Globus pallidus (tissue), 1 donor: ENCODE measurements around the gene STUM.

Source experiments
- DNase-seq: peaks from one replicate; pipeline ENCODE4 v3.0.0-alpha.2; 2015; ENCODE audit warnings: low spot score

The STUM gene

DNA sequence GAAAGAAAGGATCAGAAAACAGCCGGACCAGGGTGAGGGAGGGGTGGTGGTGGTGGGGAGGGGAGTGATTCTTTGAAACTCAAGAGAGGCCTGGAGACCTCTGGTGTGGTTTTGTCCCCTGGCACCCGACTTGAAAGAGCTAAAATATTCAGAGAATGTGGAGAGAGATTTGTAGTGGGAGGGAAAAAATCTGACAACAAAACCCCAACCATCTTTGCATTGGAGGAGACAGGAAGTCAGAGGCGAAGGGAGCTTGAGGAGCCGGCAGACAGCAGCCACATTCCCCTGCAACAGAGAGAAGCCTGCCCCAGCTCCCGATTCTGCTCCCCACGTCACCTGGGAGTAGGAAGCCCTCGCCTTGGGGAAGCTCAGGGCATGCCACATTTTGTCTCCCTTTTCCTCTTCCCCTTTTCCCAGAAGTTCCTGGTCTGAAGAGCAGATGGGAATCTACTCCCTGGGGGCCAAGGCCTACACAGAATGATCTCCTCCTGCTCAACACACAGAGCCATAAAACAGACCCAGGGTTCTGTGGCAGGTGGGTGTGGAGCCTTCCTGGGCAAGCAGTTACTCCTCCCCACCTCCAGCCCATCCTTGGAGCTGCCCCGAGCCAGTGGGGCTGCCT is 105.6 kb downstream of the STUM start:
- DNase-seq, result no peak

DNA sequence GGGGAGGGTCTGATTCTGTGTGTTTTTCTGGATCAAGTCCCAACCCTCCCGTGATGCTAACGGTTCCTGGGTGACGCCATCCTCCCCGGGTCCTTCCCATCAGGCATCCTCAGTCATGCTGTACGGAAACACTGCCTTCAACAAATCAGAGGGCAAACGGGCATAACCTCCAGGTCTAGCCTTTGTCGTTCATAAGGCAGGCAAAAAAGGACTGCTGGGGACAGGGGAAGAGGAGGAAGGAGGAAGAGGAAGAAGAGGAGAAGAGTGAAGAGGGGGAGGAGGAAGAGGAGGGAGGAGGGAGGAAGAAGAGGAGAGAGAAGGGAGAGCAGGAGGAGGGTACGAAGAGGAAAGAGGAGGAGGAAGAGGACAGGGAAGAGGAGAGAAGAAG is 106.1 kb downstream of the STUM start:
- no peak for DNase-seq

DNA sequence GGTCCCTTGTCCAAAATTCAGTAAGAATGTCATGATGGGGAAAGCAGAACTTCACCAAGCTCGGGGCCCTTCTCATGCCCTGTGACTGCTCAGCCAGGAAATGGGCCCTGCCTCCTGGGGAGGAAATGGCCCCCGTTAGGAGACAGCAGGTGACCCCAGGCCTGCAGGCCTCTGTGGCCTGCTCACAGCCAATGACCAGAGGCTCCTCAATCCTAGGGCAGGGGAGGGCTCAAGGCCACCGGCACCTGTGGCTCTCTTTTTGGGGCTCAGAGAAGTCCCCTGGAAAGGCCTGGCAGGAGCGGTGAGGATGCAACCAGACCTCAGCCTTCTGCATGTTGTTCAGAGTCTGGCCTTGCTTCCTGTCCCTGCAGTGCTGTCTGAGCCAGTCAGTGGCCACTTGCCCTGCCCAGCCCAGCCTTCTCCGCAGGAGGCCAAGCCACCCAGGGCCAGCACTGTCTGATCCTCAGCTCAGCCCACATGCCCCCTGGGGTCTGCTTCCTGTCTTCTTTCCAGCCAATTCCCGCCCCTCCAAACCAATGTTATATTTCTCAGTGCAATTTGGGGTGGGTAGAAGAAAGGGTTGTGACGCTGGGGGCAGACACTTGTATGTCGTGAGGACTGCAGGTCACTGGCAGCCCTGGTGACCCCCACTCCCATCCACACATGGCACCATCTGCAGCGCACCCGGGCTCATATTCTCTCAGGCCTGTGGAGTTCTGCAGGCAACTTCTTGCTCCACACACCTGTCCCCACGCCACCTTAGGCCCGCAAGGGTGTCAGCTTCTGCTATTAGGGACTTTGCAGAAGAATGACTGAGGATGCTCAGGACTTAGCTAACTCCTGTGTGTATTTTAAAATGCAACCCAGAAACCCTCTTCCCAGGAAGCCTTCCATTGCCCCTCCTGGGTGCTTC is 106.9 kb downstream of the STUM start:
- DNase-seq, result no peak

DNA sequence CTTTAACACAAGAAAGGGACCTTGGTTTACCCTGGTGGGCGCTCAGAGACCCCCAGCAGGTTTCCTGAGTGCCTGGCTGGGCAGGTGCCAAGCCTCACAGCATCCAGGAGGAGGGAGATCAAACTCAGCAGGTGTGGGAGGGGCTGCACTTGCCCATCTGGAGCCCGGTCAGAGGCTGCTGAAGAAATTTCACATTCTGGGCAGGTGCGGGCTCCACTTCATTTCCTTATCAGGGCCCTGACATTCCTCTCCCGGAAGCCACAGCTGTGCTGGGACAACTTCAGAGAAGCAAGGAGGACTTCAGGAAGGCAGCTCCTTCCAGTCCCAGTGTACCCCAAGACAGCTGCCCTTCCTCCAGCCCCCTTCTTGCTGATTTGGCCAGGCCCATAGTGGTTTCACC is 107.6 kb downstream of the STUM start:
- no peak for DNase-seq

DNA sequence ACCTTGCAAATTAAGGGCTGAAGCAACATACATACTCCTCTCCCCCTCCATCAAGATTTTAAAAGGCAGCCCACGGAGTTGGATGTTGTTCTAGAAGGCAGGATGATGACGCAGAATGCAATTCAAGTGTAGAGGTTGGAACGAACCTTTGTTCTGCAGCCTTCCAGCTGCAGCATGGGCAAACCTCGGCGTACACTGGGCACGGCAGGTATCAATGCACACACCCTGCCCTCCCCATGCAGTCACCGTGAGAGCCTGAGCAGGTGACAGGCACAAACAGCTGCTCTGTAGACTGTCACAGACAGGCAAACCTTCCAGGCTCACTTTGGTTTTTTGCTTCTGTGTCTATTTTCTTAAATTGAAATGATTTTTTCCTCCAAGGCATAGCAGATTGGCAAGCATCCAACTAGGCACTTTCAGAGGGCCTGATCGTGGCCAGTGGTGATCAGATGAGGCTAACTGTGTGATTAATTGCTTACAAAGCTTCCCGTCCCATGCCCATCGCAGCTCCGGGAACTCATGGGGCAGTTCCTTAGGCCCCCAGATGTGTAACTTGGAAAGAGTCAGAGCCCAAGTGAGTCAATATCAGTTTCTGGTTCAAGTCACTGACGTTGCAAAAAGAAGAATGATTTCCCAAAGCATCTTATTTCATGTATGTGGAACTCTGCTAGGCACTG is 108.2 kb downstream of the STUM start:
- DNase-seq, result no peak

DNA sequence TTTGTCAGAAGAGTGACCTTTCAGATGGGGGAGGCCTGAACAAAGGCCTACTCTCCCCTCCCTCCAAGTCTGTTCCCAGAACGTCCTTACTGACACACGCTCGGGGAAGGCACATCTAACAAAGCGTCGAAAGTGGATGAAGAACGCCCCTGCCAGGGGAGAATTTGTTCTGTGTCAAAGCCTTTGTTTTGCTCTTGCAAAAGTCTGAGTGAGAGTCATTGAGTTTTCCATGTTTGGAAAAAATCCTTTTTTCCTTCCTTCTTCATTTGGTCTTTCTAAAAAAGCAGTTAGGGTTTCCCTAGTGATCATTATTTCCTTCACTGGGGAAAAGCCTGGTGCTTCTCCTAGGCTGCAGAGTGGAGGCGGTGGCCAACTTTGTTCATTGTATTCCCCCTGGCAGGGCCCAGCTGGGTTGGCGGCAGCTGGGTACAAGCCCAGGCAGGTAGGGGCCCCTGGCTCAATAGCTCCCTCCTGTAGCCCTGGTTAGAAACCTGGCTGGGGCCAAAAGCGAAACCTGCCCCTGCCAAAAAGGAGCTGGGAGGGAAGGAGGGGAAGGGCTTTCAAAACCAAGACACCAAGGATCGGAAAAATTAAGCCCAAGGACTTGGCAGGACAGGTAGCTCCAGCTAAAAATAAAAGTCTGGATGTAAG is 109.5 kb downstream of the STUM start:
- peak; percentile 90 for DNase-seq

DNA sequence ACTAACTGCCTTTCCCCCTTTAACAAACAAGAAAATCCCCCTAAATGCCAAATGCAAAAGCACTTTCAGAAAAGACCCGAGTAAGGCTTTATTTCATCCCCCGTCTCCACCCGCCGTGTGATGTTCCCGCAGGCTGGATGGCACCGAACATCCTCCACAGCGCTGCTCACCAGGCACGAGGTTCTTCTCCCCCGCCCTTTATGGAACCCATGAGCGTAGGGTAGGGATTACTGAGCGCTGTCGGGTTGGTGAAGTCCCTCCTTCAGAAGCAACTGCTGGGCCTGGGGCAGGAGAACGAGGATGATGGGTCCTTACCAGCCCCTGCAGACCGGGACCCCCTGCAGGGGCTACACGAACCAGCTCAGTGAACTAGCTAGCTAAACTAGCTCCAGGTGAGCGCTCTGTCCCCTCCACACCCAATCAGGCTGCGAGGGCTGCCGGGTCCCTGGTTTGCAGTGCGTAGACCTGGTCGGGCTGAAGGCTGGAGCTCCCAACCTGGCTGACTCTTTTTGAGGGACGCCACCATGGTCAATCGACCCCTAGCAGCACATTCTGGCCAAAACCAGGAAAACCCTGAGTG is 110.1 kb downstream of the STUM start:
- no peak for DNase-seq
